Measurements from ENCODE around the gene SLC46A2.

DNA sequence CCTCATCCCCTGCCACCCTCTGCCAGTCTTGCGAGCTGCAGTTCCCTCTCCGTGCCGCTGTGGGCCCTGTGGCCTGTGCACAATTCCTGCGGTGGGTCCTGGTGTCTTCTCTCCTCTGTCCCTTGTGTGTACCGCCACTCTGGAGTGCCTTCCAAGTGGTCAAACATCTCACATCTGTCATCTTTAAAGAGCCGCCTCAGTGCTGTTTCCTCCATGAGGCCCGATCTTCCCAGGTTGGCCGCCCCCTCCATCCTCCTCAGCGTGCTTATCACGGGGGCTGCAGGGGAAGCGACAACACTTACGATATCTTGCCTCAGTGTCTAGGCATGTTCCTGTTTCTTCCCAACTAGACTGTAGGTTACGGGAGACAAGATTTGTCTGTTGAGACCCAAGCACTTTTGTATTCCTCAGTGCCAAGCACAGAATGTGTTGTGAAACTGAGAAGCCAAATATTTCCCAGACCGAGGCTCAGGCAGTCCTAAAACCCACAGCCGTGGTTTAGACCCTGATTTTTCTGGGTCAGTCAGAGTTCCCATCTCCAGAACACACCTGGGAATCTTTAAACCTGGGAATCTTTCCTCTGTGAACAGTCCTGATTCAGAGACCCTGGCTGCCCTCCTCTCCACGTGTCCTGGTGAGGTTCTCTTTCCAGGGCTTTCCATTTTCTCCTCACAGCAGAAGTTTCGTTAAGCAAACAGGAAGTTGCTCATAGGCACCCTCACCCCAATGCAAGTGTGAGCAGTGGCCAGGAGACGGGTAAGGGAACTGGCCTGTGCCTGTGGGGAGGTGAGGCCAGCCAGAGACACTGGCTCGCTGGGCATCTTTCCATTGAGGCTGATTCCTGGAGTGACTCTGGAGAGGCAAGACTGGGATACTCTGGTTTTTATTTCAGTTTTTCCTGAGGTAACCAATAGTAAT is 28.8 kb downstream of the SLC46A2 start:
- TF ChIP-seq, protein P1, sequence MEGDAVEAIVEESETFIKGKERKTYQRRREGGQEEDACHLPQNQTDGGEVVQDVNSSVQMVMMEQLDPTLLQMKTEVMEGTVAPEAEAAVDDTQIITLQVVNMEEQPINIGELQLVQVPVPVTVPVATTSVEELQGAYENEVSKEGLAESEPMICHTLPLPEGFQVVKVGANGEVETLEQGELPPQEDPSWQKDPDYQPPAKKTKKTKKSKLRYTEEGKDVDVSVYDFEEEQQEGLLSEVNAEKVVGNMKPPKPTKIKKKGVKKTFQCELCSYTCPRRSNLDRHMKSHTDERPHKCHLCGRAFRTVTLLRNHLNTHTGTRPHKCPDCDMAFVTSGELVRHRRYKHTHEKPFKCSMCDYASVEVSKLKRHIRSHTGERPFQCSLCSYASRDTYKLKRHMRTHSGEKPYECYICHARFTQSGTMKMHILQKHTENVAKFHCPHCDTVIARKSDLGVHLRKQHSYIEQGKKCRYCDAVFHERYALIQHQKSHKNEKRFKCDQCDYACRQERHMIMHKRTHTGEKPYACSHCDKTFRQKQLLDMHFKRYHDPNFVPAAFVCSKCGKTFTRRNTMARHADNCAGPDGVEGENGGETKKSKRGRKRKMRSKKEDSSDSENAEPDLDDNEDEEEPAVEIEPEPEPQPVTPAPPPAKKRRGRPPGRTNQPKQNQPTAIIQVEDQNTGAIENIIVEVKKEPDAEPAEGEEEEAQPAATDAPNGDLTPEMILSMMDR (conservative IDR thresholded peaks at IDR 0.05 in 1 of 2, IDR thresholded peaks at IDR 0.05 in 1 of 2; ENCODE audit: low read depth in 1 of 2, low read length in 2 of 2) = no peak
- TF ChIP-seq EZH2 (IDR thresholded peaks at IDR 0.05; ENCODE audit: low read length, missing control alignments) = no peak
